ENCODE measurements around the gene PIBF1.
"Not testable (repeated sequence)": the region's sequence is repeated elsewhere in the genome, so short reads cannot be mapped to it uniquely, and the experiment has no call there.

GRCh38 chr13:73048615-73049014 is 266.7 kb downstream of the PIBF1 start:
- TF ChIP-seq CTCF (IDR thresholded peaks at IDR 0.05); JUN (CRISPR knock-in tag; IDR thresholded peaks at IDR 0.05); ZNF416 (CRISPR knock-in tag; IDR thresholded peaks at IDR 0.05): not testable (repeated sequence)

Data from WTC11 (cell line).